Measurements from ENCODE around the gene SPRY2.

The SPRY2 gene

DNA sequence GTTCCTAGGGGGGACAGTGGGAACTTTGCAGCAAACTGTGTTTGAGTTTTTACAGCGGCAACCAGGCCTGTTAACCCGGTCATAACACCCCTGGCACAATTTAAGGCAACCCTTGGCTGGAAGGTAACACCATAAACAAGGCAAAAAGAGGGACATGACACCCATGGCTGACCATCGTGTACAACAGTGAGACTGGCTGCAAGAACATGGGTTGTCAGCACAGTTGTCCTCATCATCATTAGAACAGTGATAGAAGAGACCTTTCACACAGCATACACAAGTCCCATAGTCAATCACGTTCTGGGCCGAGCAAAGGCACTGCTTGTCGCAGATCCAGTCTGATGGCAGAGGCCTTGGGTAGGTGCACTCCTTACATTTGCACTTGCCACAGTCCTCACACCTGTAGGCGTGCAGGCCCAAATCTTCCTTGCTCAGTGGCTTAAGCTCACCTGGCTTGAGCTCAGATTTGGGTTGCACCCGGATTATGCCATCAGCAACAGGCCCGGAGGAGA, 4.1 kb downstream of the SPRY2 start:
- H3K9ac ChIP-seq (ENCODE audit: low read length): peak overlapping the region; percentile 95
- H3K4me1 ChIP-seq (ENCODE audit: control insufficient read depth, insufficient read depth, low read length): peaks cover 37% of the 10 kb centered on the region
- H3K9me3 ChIP-seq (ENCODE audit: control insufficient read depth, low read length): no peaks in the 10 kb centered on the region
- no peaks in the 10 kb centered on the region for H3K27me3 ChIP-seq (replicated peaks; ENCODE audit: control insufficient read depth, insufficient read depth, low read length)
- DNase-seq (ENCODE audit: low read depth): peak; percentile 29
- peaks cover 16% of the 10 kb centered on the region for H3K36me3 ChIP-seq (ENCODE audit: control insufficient read depth, insufficient read depth, low read length, severe bottlenecking)
- peak overlapping the region; percentile 91 for H3K4me3 ChIP-seq (ENCODE audit: low read length)

DNA sequence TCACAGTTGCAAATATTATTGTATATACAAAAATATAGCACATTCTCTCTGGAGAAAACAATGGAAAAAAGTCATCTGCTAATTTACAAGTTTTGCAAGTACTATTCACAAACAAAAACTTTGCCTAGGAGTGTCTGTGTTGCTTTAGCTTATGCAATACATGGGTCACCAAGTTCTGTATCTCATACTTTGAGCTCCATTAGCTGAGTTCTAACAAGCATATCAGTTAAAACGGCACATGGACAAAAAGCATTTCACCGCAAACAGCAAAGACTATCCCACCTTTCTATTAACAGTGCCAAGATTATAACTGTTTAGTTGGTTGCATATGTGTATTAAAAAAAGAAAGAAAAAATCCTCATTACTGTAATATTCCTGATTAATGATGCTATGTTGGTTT, 4.6 kb downstream of the SPRY2 start:
- Histone ChIP-seq H3K4me3 (ENCODE audit: low read length) (peak overlapping the region; percentile 91), H3K4me1 (ENCODE audit: control insufficient read depth, insufficient read depth, low read length) (peaks cover 37% of the 10 kb centered on the region), H3K9ac (ENCODE audit: low read length) (peak overlapping the region; percentile 95), H3K36me3 (ENCODE audit: control insufficient read depth, insufficient read depth, low read length, severe bottlenecking) (peaks cover 16% of the 10 kb centered on the region), H3K9me3 (ENCODE audit: control insufficient read depth, low read length) (no peaks in the 10 kb centered on the region), H3K27me3 (replicated peaks; ENCODE audit: control insufficient read depth, insufficient read depth, low read length) (no peaks in the 10 kb centered on the region)
- DNase-seq (ENCODE audit: low read depth): peak; percentile 67

DNA sequence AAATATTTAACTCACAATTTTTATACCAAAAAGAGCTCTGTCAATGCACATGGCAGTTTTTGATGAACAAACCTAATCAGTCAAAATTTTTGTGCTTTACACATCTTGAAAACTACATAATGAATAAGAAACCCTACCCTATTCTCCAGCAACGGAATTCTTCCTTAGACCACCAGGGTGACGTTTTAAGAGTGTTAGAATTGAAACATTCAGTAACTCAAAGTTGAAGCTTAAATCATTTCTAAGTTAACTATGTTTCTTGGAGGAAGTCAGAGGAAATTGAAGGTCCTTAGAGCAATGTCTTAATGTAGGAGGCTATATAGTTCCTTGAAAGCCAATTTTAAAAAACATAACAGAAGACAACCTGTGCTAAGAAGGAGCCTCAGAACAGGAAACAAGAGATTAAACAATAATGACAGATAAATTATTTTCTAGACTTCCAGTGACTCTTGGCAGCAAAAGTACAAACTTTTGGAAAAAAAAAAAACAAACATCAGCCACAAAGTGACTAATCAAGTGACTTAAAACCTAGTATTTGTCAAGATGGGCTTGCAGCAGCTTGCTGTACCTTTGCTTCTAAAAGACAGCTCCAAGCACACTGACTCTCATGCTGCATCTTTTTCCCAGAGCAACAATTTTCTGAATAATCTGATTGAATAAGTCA, 6.2 kb downstream of the SPRY2 start:
- Histone ChIP-seq H3K36me3 (ENCODE audit: control insufficient read depth, insufficient read depth, low read length, severe bottlenecking) (peaks cover 16% of the 10 kb centered on the region), H3K4me1 (ENCODE audit: control insufficient read depth, insufficient read depth, low read length) (peaks cover 37% of the 10 kb centered on the region), H3K27me3 (replicated peaks; ENCODE audit: control insufficient read depth, insufficient read depth, low read length) (no peaks in the 10 kb centered on the region), H3K4me3 (ENCODE audit: low read length) (peak overlapping the region; percentile 52), H3K9me3 (ENCODE audit: control insufficient read depth, low read length) (no peaks in the 10 kb centered on the region), H3K9ac (ENCODE audit: low read length) (peak overlapping the region; percentile 95)
- peak; percentile 45 for DNase-seq (ENCODE audit: low read depth)

DNA sequence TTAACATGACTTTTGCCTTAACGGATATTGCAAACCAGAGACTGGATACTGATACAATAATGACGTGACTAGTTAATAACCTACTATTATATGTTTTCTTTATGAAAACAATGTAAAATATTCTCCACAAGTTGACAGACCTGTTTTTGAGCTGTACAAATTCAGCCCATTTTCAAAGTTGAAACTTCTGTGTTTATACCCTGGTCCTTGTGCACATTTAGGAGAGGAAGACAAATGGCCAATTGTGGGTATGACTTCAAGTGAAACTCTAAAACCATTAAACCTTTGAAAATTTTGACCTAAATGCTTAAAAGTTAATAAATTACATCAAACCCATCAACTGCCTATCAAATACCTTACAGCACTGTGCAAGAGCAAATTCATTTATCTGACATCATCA, 8.9 kb downstream of the SPRY2 start:
- DNase-seq (ENCODE audit: low read depth): no peak

DNA sequence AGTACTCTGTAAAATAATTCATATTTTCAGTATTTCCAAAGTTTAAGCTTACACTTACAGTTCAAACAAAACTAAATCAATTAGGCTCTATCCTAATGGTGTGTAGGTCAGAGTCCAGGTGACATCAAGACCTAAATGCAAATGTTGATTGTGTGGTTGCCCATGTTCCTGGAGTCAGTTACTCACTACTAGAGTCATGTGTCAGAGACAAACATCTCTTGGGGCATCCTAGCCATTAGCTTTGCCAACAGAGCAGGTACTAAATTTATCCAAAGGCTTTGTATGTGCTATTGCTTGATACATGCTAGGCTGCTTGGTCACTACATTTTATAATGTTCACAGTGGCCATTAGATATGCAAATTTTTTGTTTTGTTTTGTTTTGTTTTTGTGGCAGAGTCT, 11.7 kb downstream of the SPRY2 start:
- no peak overlapping the region for H3K9ac ChIP-seq (ENCODE audit: low read length)
- DNase-seq (ENCODE audit: low read depth): no peak

More for the DNA sequence above, 8.9 kb downstream of the SPRY2 start:
- Histone ChIP-seq H3K9ac (ENCODE audit: low read length) (no peak overlapping the region), H3K9me3 (ENCODE audit: control insufficient read depth, low read length) (no peaks in the 10 kb centered on the region), H3K36me3 (ENCODE audit: control insufficient read depth, insufficient read depth, low read length, severe bottlenecking) (peaks cover 11% of the 10 kb centered on the region), H3K4me3 (ENCODE audit: low read length) (no peak overlapping the region), H3K27me3 (replicated peaks; ENCODE audit: control insufficient read depth, insufficient read depth, low read length) (no peaks in the 10 kb centered on the region), H3K4me1 (ENCODE audit: control insufficient read depth, insufficient read depth, low read length) (peaks cover 31% of the 10 kb centered on the region)

DNA sequence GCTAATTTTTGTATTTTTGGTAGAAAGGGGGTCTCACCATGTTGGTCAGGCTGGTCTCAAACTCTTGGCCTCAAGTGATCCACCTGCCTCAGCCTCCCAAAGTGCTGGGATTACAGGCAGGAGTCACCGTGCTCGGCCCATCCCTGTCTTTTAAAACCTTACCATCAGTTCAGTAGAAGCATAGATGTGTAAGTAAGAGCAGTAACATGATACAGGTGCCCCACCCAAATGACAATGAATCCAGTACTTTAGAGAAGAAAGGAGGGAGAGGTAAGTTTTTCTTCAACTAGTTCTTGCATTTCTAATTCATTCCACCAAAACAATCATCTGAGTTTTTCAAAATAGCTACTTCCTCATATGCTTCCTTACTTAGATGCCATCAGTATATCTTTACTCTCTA, 21.9 kb downstream of the SPRY2 start:
- no peaks in the 10 kb centered on the region for H3K27me3 ChIP-seq (replicated peaks; ENCODE audit: control insufficient read depth, insufficient read depth, low read length)
- no peaks in the 10 kb centered on the region for H3K36me3 ChIP-seq (ENCODE audit: control insufficient read depth, insufficient read depth, low read length, severe bottlenecking)
- H3K4me1 ChIP-seq (ENCODE audit: control insufficient read depth, insufficient read depth, low read length): no peaks in the 10 kb centered on the region
- H3K4me3 ChIP-seq (ENCODE audit: low read length): no peak overlapping the region
- no peak for DNase-seq (ENCODE audit: low read depth)
- H3K9me3 ChIP-seq (ENCODE audit: control insufficient read depth, low read length): no peaks in the 10 kb centered on the region
- H3K9ac ChIP-seq (ENCODE audit: low read length): no peak overlapping the region

More for the DNA sequence above, 11.7 kb downstream of the SPRY2 start:
- no peaks in the 10 kb centered on the region for H3K27me3 ChIP-seq (replicated peaks; ENCODE audit: control insufficient read depth, insufficient read depth, low read length)
- H3K36me3 ChIP-seq (ENCODE audit: control insufficient read depth, insufficient read depth, low read length, severe bottlenecking): peaks cover 5% of the 10 kb centered on the region
- H3K9me3 ChIP-seq (ENCODE audit: control insufficient read depth, low read length): no peaks in the 10 kb centered on the region
- H3K4me3 ChIP-seq (ENCODE audit: low read length): no peak overlapping the region
- H3K4me1 ChIP-seq (ENCODE audit: control insufficient read depth, insufficient read depth, low read length): peaks cover 5% of the 10 kb centered on the region

DNA sequence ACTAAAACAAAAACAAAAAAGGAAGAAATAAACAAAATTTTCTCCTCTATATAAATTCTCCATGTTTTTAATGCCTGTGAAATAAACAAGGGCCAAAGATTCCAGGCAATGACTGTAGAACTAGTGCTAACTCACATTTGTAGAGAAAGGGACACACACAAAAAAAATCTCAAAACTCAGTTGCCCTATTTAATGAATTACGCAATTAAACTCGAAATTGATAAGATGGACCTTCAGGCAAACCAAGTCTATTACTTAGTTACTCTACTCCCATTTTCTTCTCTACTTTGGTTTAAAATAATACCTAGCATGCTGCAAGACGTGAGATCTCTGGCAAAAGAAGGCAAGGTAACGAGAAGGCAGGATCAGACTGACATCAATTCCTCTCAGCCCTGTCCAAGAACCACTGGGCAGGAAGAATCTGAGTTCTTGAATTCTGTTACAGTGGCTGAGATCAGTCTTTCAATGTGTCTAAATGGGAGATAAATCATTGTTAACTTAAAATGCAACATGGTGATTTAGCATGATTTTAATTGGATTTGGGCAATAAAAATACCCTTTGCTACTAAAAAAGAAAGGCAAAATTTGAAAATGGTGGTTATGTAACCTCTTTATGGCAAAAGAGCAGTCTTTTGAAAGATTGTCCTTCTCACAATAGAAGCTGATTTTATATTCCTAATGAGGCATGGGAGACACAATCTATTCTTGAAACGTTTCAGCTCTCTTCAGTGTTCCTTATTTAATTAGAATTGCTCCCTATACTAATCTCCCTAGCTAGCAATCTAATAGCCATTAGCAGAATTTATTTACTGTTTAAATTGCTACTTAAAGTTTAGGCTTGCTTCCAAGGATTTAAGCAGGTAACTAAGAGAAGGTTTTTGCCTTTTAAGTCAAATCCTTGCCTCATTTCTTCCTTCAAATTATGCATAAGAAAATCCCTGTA, 25.9 kb downstream of the SPRY2 start:
- no peak for DNase-seq (ENCODE audit: low read depth)
- Histone ChIP-seq H3K27me3 (replicated peaks; ENCODE audit: control insufficient read depth, insufficient read depth, low read length) (no peaks in the 10 kb centered on the region), H3K9me3 (ENCODE audit: control insufficient read depth, low read length) (no peaks in the 10 kb centered on the region), H3K4me3 (ENCODE audit: low read length) (no peak overlapping the region), H3K36me3 (ENCODE audit: control insufficient read depth, insufficient read depth, low read length, severe bottlenecking) (no peaks in the 10 kb centered on the region), H3K9ac (ENCODE audit: low read length) (no peak overlapping the region), H3K4me1 (ENCODE audit: control insufficient read depth, insufficient read depth, low read length) (peaks cover 7% of the 10 kb centered on the region)

DNA sequence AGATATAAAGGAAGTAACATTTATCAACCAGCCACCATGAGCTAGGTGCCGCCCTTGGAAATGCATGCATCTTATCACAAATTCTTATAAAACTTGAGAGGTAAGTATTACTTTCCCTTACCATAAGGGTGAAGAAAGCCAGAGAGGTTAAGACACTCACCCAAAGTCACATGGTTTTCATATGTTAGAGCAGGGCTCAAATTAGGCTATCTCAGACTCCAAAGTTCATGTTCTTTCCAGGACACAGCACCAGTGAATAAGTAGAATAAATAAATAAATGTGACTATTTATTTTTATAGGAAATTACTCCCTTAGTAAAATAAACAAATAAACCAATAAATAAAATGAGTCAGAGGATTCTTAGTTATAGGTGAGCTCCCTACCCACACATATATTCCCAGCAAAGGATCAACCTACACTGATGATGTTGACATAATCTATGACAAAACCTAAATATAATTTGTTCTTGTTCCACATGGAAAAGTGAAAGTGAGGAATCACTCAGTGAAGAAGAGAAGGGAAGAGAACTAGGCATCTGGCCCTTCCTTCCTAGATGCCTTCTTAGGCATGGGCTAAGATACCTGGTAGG, 27.2 kb downstream of the SPRY2 start:
- peaks cover 7% of the 10 kb centered on the region for H3K4me1 ChIP-seq (ENCODE audit: control insufficient read depth, insufficient read depth, low read length)

DNA sequence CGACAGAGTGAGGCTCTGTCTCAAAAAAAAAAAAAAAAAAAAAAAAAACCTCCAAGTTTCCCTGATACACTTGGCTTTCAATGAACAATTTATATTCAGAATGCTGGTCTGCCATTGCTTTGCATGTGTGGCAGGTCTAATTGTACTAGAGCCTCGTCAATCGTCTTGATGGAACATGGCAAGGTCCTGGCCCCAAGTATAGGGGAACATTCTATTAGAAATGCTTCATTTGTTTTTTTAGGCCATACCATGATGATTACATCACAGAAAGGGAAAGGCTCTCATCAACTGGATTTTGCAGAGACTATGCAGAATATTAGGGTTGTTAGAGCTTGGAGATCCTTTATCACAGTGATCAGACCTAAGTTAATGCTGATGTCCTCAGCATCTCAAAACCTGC, 28.0 kb downstream of the SPRY2 start:
- H3K9me3 ChIP-seq (ENCODE audit: control insufficient read depth, low read length): no peaks in the 10 kb centered on the region
- H3K9ac ChIP-seq (ENCODE audit: low read length): no peak overlapping the region
- peaks cover 7% of the 10 kb centered on the region for H3K4me1 ChIP-seq (ENCODE audit: control insufficient read depth, insufficient read depth, low read length)
- H3K27me3 ChIP-seq (replicated peaks; ENCODE audit: control insufficient read depth, insufficient read depth, low read length): no peaks in the 10 kb centered on the region
- H3K4me3 ChIP-seq (ENCODE audit: low read length): no peak overlapping the region
- no peak for DNase-seq (ENCODE audit: low read depth)
- H3K36me3 ChIP-seq (ENCODE audit: control insufficient read depth, insufficient read depth, low read length, severe bottlenecking): no peaks in the 10 kb centered on the region

More for the DNA sequence above, 27.2 kb downstream of the SPRY2 start:
- H3K27me3 ChIP-seq (replicated peaks; ENCODE audit: control insufficient read depth, insufficient read depth, low read length): no peaks in the 10 kb centered on the region
- H3K4me3 ChIP-seq (ENCODE audit: low read length): no peak overlapping the region
- no peak for DNase-seq (ENCODE audit: low read depth)
- no peak overlapping the region for H3K9ac ChIP-seq (ENCODE audit: low read length)
- no peaks in the 10 kb centered on the region for H3K36me3 ChIP-seq (ENCODE audit: control insufficient read depth, insufficient read depth, low read length, severe bottlenecking)
- H3K9me3 ChIP-seq (ENCODE audit: control insufficient read depth, low read length): no peaks in the 10 kb centered on the region

DNA sequence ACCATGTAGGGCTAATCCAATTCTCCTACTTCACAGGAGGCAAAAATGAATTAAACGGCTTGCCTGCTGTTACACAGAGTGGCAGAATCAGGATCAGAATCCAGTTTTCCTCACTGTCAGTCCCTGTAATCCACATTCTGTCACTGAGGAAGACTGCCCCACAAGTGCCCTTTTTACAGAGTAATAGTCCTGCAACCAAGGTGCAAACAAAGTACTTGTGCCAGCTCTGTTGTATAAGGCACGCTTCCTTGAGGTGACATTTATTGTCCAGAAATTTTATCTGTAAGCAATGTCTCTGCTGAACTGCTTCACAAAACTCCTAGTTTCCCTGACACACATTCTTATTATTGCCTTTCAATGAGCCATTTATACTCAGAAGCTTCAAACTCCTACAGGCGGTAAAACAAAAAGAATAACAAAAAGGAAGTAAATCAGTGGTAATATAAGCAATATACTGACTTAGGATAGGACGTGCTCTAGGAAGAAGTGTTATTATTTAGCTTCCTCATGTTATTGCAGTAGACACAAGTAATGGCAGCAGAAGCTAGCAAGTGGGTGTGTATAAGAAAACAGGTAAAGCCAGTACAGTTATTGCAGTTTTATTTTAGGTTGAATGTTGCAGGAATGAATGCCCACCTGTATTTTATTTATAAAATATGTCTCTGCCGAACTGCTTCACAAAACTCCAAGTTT, 28.8 kb downstream of the SPRY2 start:
- H3K4me3 ChIP-seq (ENCODE audit: low read length): no peak overlapping the region
- peaks cover 13% of the 10 kb centered on the region for H3K4me1 ChIP-seq (ENCODE audit: control insufficient read depth, insufficient read depth, low read length)
- H3K27me3 ChIP-seq (replicated peaks; ENCODE audit: control insufficient read depth, insufficient read depth, low read length): no peaks in the 10 kb centered on the region
- no peaks in the 10 kb centered on the region for H3K9me3 ChIP-seq (ENCODE audit: control insufficient read depth, low read length)
- H3K36me3 ChIP-seq (ENCODE audit: control insufficient read depth, insufficient read depth, low read length, severe bottlenecking): no peaks in the 10 kb centered on the region
- DNase-seq (ENCODE audit: low read depth): no peak
- H3K9ac ChIP-seq (ENCODE audit: low read length): no peak overlapping the region

Measured in adipocyte (in vitro differentiated cells).